CD4-positive, alpha-beta T cell treated with Interleukin-21 for 1 hour (primary cell): ENCODE results near the gene IL6R.
"Not testable (repeated sequence)": the region's sequence is repeated elsewhere in the genome, so short reads cannot be mapped to it uniquely, and the experiment has no call there.

ENCODE experiments used
- DNase-seq: peaks from one replicate; pipeline ENCODE4 v3.0.0-alpha.2; 2020

The IL6R gene

GRCh38 chr1:154407198-154408091 is 2.3 kb downstream of the IL6R start:
- no peak for DNase-seq

GRCh38 chr1:154408174-154408777 is 3.1 kb downstream of the IL6R start:
- DNase-seq: no peak

- DNase-seq: no peak
These were observed 5.2 kb downstream of the IL6R start for GRCh38 chr1:154410185-154410827.

GRCh38 chr1:154411525-154411924 is 6.4 kb downstream of the IL6R start:
- DNase-seq: no peak

- no peak for DNase-seq
These were observed 8.1 kb downstream of the IL6R start for GRCh38 chr1:154413177-154413783.

GRCh38 chr1:154414606-154415005 is 9.5 kb downstream of the IL6R start:
- DNase-seq: no peak

- no peak for DNase-seq
These were observed 11.6 kb downstream of the IL6R start for GRCh38 chr1:154416471-154417337.

- no peak for DNase-seq
These were observed 12.1 kb downstream of the IL6R start for GRCh38 chr1:154417338-154417608.

- DNase-seq: no peak
These were observed 13.1 kb downstream of the IL6R start for GRCh38 chr1:154418062-154418921.

GRCh38 chr1:154418923-154419619 is 13.9 kb downstream of the IL6R start:
- no peak for DNase-seq

GRCh38 chr1:154419620-154420571 is 14.8 kb downstream of the IL6R start:
- peak; percentile 51 for DNase-seq

GRCh38 chr1:154420961-154421924 is 16.1 kb downstream of the IL6R start:
- no peak for DNase-seq

GRCh38 chr1:154422049-154422448 is 16.9 kb downstream of the IL6R start:
- not testable (repeated sequence) for DNase-seq

- DNase-seq: no peak
These were observed 17.4 kb downstream of the IL6R start for GRCh38 chr1:154422521-154422920.

- DNase-seq: no peak
These were observed 18.3 kb downstream of the IL6R start for GRCh38 chr1:154423304-154423987.

GRCh38 chr1:154423988-154424326 is 18.8 kb downstream of the IL6R start:
- DNase-seq: no peak

GRCh38 chr1:154425172-154425571 is 20.0 kb downstream of the IL6R start:
- no peak for DNase-seq
